ENCODE results near the gene PP2D1. TPM values are rescaled to one million over a fixed set of nuclear protein-coding genes. Genes with fewer than 3 reads are reported as not detected.
"Not testable (repeated sequence)": the region's sequence is repeated elsewhere in the genome, so short reads cannot be mapped to it uniquely, and the experiment has no call there.

PP2D1 gene
- total RNA-seq, 4 donors from 2014 or later, result not detected

GRCh38 chr3:19961960-19962359, 50.1 kb downstream of the PP2D1 start:
- Histone ChIP-seq H3K4me3 (no peak overlapping the region), H3K4me1 (peaks cover 6% of the 10 kb centered on the region), H3K27me3 (no peaks in the 10 kb centered on the region), H3K27ac (no peak overlapping the region), H3K36me3 (no peaks in the 10 kb centered on the region), H3K9me3 (no peaks in the 10 kb centered on the region)
- TF ChIP-seq EP300 (IDR thresholded peaks at IDR 0.05) (no peak), POLR2AphosphoS5 (IDR thresholded peaks at IDR 0.05) (no peak), POLR2A (IDR thresholded peaks at IDR 0.05) (no peak)
- 96% methylated on average over 4 of the region's 4 CpGs for WGBS
- no peak for DNase-seq (ENCODE audit: low spot score in 2 of 2)

GRCh38 chr3:19960696-19961095, 51.4 kb downstream of the PP2D1 start:
- Histone ChIP-seq H3K4me3 (no peak overlapping the region), H3K9me3 (no peaks in the 10 kb centered on the region), H3K27me3 (no peaks in the 10 kb centered on the region), H3K27ac (no peak overlapping the region), H3K36me3 (peaks cover 2% of the 10 kb centered on the region), H3K4me1 (peaks cover 6% of the 10 kb centered on the region)
- no peak for DNase-seq (ENCODE audit: low spot score in 2 of 2)
- TF ChIP-seq POLR2AphosphoS5 (IDR thresholded peaks at IDR 0.05), result no peak
- TF ChIP-seq CTCF (IDR thresholded peaks at IDR 0.05), result no peak
- TF ChIP-seq EP300 (IDR thresholded peaks at IDR 0.05), result no peak
- no peak for TF ChIP-seq POLR2A (IDR thresholded peaks at IDR 0.05)
- 71% methylated on average over 4 of the region's 4 CpGs for WGBS

- Histone ChIP-seq H3K4me3 (no peak overlapping the region), H3K9me3 (no peaks in the 10 kb centered on the region), H3K36me3 (peaks cover 14% of the 10 kb centered on the region), H3K27me3 (no peaks in the 10 kb centered on the region), H3K4me1 (peaks cover 6% of the 10 kb centered on the region), H3K27ac (no peak overlapping the region)
- DNase-seq (ENCODE audit: low spot score in 2 of 2), result no peak
- WGBS, result 67% methylated on average over 4 of the region's 4 CpGs
- TF ChIP-seq POLR2A (IDR thresholded peaks at IDR 0.05) (no peak), EP300 (IDR thresholded peaks at IDR 0.05) (no peak), POLR2AphosphoS5 (IDR thresholded peaks at IDR 0.05) (no peak), CTCF (IDR thresholded peaks at IDR 0.05) (no peak)
Measured at GRCh38 chr3:19959505-19959904, 52.6 kb downstream of the PP2D1 start.

GRCh38 chr3:19957354-19957753, 54.7 kb downstream of the PP2D1 start:
- H3K9me3 ChIP-seq; DNase-seq (ENCODE audit: low spot score in 2 of 2); H3K4me1 ChIP-seq; H3K27ac ChIP-seq; H3K27me3 ChIP-seq; H3K4me3 ChIP-seq: not testable (repeated sequence)
- H3K36me3 ChIP-seq, result peaks cover 28% of the 10 kb centered on the region
- WGBS, result 93% methylated on average over 9 of the region's 9 CpGs

GRCh38 chr3:19954676-19955075, 57.4 kb downstream of the PP2D1 start:
- no peaks in the 10 kb centered on the region for H3K27me3 ChIP-seq
- peaks cover 36% of the 10 kb centered on the region for H3K36me3 ChIP-seq
- no peak for DNase-seq (ENCODE audit: low spot score in 2 of 2)
- H3K9me3 ChIP-seq, result no peaks in the 10 kb centered on the region
- TF ChIP-seq POLR2AphosphoS5 (IDR thresholded peaks at IDR 0.05) (no peak), EP300 (IDR thresholded peaks at IDR 0.05) (no peak), CTCF (IDR thresholded peaks at IDR 0.05) (no peak), POLR2A (IDR thresholded peaks at IDR 0.05) (no peak)
- H3K27ac ChIP-seq, result no peak overlapping the region
- peaks cover 26% of the 10 kb centered on the region for H3K4me1 ChIP-seq
- 94% methylated on average over 4 of the region's 4 CpGs for WGBS
- H3K4me3 ChIP-seq, result no peak overlapping the region

- no peaks in the 10 kb centered on the region for H3K27me3 ChIP-seq
- no peak overlapping the region for H3K4me3 ChIP-seq
- H3K9me3 ChIP-seq, result no peaks in the 10 kb centered on the region
- no peak overlapping the region for H3K27ac ChIP-seq
- H3K4me1 ChIP-seq, result peaks cover 49% of the 10 kb centered on the region
- no peak for DNase-seq (ENCODE audit: low spot score in 2 of 2)
- no peak for TF ChIP-seq POLR2AphosphoS5 (IDR thresholded peaks at IDR 0.05)
- no peak for TF ChIP-seq POLR2A (IDR thresholded peaks at IDR 0.05)
- no peak for TF ChIP-seq EP300 (IDR thresholded peaks at IDR 0.05)
- no peak for TF ChIP-seq CTCF (IDR thresholded peaks at IDR 0.05)
- WGBS, result 94% methylated on average over 2 of the region's 2 CpGs
- peaks cover 31% of the 10 kb centered on the region for H3K36me3 ChIP-seq
Measured at GRCh38 chr3:19950316-19950715, 61.7 kb downstream of the PP2D1 start.
